GM21619 (cell line): ENCODE results near the gene SP3.

ENCODE experiments used
- ATAC-seq: cut with Tn5 transposase; IDR thresholded peaks from one replicate; pipeline ENCODE4 v1.9.1; 2021; ENCODE audit not compliant: unreplicated experiment

Gene SP3

DNA sequence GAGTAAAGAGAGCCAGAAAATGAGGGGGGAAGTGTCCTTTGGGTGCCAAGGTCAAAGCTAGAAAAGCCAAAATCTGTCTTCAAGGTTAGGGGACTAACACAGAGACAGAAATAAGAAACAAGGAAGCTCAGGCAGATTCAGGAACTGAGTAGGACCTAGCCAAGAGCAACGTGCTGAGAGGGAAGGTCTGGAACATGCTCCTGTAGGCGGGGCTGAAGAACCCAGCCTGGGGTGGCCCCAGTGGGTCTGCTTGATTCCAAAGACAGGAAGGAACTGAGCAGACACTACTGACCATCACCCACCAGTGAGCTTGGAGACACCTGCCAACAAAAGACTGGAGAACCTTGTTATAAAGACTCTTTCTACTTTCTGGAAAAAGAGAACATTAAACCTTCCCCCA, 105.1 kb downstream of the SP3 start:
- no peak for ATAC-seq

DNA sequence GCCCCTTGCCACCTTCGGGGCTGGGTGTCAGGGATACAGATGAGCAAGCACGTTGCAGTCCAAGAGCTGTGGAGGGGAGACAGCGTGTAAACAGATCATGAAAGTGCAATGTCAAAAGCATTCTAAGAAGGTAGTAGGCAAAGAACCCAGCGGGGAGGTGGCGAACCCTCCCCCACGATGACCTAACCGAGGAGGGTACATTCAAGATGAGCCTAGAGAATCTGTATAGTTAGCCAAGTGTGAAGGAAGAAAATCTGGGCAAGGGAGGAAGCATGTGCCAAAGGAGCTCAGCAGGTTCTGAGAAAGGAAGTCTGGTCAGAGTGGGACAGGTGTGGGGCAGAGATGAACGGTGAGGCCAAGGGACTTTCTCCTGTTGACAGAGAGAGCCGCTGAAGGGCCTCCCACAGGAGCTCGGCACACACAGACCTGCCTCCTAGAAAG, 106.9 kb downstream of the SP3 start:
- no peak for ATAC-seq
